HepG2 (cell line): Measurements from ENCODE around the gene CRYGA. TPM values are rescaled to one million over a fixed set of nuclear protein-coding genes. Genes with fewer than 3 reads are reported as not detected.

ENCODE experiments used
- ATAC-seq: fragments of 200-7000 bp; cut with Tn5 transposase; 3 replicates; pipeline ENCODE4 v1.9.1; 2020; ENCODE audit warnings: mild to moderate bottlenecking, moderate library complexity
- BruUV-seq: library from RNA; stranded (reverse); fragments of 400-500 nt; replicated peaks from 2 replicates; lab custom pipeline; 2021; lab: Mats Ljungman, UMichigan
- CTCF ChIA-PET: fragments of 300-600 bp; formaldehyde crosslinking; extraction: SDS; loops from one replicate; lab custom pipeline; 2021; ENCODE audit warnings: low total read pairs, inconsistent platforms, low intra/inter-chr PET ratio; lab: Yijun Ruan, JAX
- POLR2A ChIA-PET: fragments of 350-600 bp; sonication (Branson Sonifier 250); formaldehyde crosslinking; loops from one replicate; lab custom pipeline; 2020; ENCODE audit warnings: antibody characterized with exemption, inconsistent platforms; lab: Yijun Ruan, JAX
- DNase-seq: peaks from one replicate; pipeline ENCODE4 v3.0.0-alpha.2; 2015; ENCODE audit warnings: low spot score
- FAIRE-seq: peaks from 3 replicates; lab custom pipeline; 2011; peaks lifted over from hg19 to GRCh38; lab: Jason Lieb, UNC
- H2AFZ ChIP-seq: one replicate; pipeline ENCODE4 v1.6.1; 2011; ENCODE audit warnings: low read length, inconsistent platforms
- H3K27ac ChIP-seq: fragments of 300-600 bp; 3 replicates; pipeline ENCODE4 v1.8.0; 2011; ENCODE audit warnings: mixed run types, mild to moderate bottlenecking, mixed read lengths, low read length, inconsistent platforms; ENCODE audit not compliant: insufficient read depth; ENCODE audit errors: extremely low read length
- H3K27me3 ChIP-seq, 2 experiments: fragments of 200-600 bp in 1 of 2; 2 replicates in 1 of 2; 3 replicates in 1 of 2; pipeline versions ENCODE4 v1.6.0 to v1.8.0; 2011; ENCODE audit warnings: low read length in 2 of 2, mild to moderate bottlenecking in 2 of 2, moderate library complexity in 2 of 2, inconsistent platforms in 1 of 2; ENCODE audit not compliant: insufficient read depth in 2 of 2, control insufficient read depth in 1 of 2
- H3K36me3 ChIP-seq, 2 experiments: fragments of 200-600 bp in 1 of 2; replicated peaks in 1 of 2; 2 replicates in 1 of 2; 3 replicates in 1 of 2; pipeline versions ENCODE4 v1.5.1 to v1.8.0; 2011; ENCODE audit warnings: low read length in 2 of 2, inconsistent platforms in 1 of 2; ENCODE audit not compliant: insufficient read depth in 2 of 2, control insufficient read depth in 1 of 2
- H3K4me1 ChIP-seq: 2 replicates; pipeline ENCODE4 v1.5.1; 2012; ENCODE audit warnings: low read length, inconsistent platforms; ENCODE audit not compliant: insufficient read depth
- H3K4me2 ChIP-seq: 2 replicates; pipeline ENCODE4 v1.6.0; 2011; ENCODE audit warnings: low read depth, low read length, inconsistent platforms
- H3K4me3 ChIP-seq, 3 experiments: fragments of 200-600 bp in 1 of 3; sonication (generic), shearing (Covaris generic) in 1 of 3; replicated peaks in 1 of 3; 2 replicates each; pipeline ENCODE4 v1.5.1; 2011 to 2016; ENCODE audit warnings: low read length in 3 of 3, inconsistent platforms in 2 of 3, low read depth in 2 of 3, mild to moderate bottlenecking in 2 of 3, control low read depth in 1 of 3, mixed read lengths in 1 of 3; ENCODE audit not compliant: insufficient read depth in 1 of 3
- H3K79me2 ChIP-seq: one replicate; pipeline ENCODE4 v1.6.1; 2011; ENCODE audit warnings: low read length, inconsistent platforms; ENCODE audit not compliant: insufficient read depth
- H3K9ac ChIP-seq: 2 replicates; pipeline ENCODE4 v1.6.0; 2011; ENCODE audit warnings: mild to moderate bottlenecking, low read depth, low read length, inconsistent platforms; ENCODE audit not compliant: insufficient read depth
- H3K9me3 ChIP-seq: 2 replicates; pipeline ENCODE4 v1.5.1; 2012; ENCODE audit warnings: mild to moderate bottlenecking, low read length
- H4K20me1 ChIP-seq: 2 replicates; pipeline ENCODE4 v1.6.0; 2011; ENCODE audit warnings: inconsistent platforms, mild to moderate bottlenecking, low read length, moderate library complexity; ENCODE audit not compliant: insufficient read depth
- KLF9 ChIP-seq: IDR thresholded peaks from 2 replicates; pipeline ENCODE4 v1.6.1; 2016; ENCODE audit warnings: low read depth
- MAFK ChIP-seq, 2 experiments: IDR thresholded peaks in 1 of 2; conservative IDR thresholded peaks in 1 of 2; 2 replicates each; pipeline ENCODE4 v1.6.1; 2011; ENCODE audit warnings: improper control_type of control experiment in 2 of 2, low read length in 2 of 2
- PLSCR1 ChIP-seq: sonication (generic); formaldehyde crosslinking; IDR thresholded peaks from 2 replicates; pipeline ENCODE4 v1.5.0; 2020; ENCODE audit warnings: missing genetic modification reagents, mild to moderate bottlenecking, borderline replicate concordance
- REPIN1 ChIP-seq: sonication (generic); formaldehyde crosslinking; IDR thresholded peaks from 2 replicates; pipeline ENCODE4 v1.8.0; 2022; ENCODE audit warnings: missing genetic modification reagents, low read depth, mild to moderate bottlenecking, borderline replicate concordance
- RFX1 ChIP-seq: fragments of 450-650 bp; IDR thresholded peaks from 2 replicates; pipeline ENCODE4 v1.6.1; 2017
- SOX13 ChIP-seq, 3 experiments: fragments of 450-650 bp in 1 of 3; sonication (generic) in 1 of 3; formaldehyde crosslinking in 1 of 3; IDR thresholded peaks in 2 of 3; conservative IDR thresholded peaks in 1 of 3; 2 replicates each; pipeline versions ENCODE4 v1.5.0 to v1.6.1; 2016 to 2020; ENCODE audit warnings: antibody characterized with exemption in 1 of 3, mild to moderate bottlenecking in 1 of 3, missing compliant biosample characterization in 1 of 3, missing genetic modification reagents in 1 of 3, moderate library complexity in 1 of 3
- TBX2 ChIP-seq: sonication (generic); formaldehyde crosslinking; IDR thresholded peaks from 2 replicates; pipeline ENCODE4 v1.5.0; 2020; ENCODE audit warnings: missing genetic modification reagents, mild to moderate bottlenecking, borderline replicate concordance
- U2AF2 ChIP-seq: fragments of 200-400 bp; formaldehyde crosslinking; IDR thresholded peaks from 2 replicates; pipeline ENCODE4 v1.6.1; 2017; ENCODE audit warnings: low read depth, mild to moderate bottlenecking, low read length
- ZBTB21 ChIP-seq: sonication (generic); formaldehyde crosslinking; IDR thresholded peaks from 2 replicates; pipeline ENCODE4 v1.4.0; 2020; ENCODE audit warnings: missing genetic modification reagents
- ZNF136 ChIP-seq: sonication (generic); formaldehyde crosslinking; IDR thresholded peaks from 2 replicates; pipeline ENCODE4 v1.8.1; 2022; ENCODE audit warnings: low read depth, mild to moderate bottlenecking, moderate library complexity, missing genetic modification reagents
- ZNF264 ChIP-seq: sonication (generic); formaldehyde crosslinking; IDR thresholded peaks from 2 replicates; pipeline ENCODE4 v1.4.0; 2020; ENCODE audit warnings: missing genetic modification reagents
- ZNF431 ChIP-seq: sonication (generic); formaldehyde crosslinking; IDR thresholded peaks from 2 replicates; pipeline ENCODE4 v1.9.0; 2022; ENCODE audit warnings: missing genetic modification reagents, low read depth, mild to moderate bottlenecking, borderline replicate concordance
- ZNF746 ChIP-seq: sonication (generic); formaldehyde crosslinking; IDR thresholded peaks from 2 replicates; pipeline ENCODE4 v1.8.0; 2022; ENCODE audit warnings: mild to moderate bottlenecking, missing genetic modification reagents
- ZNF878 ChIP-seq: sonication (generic); formaldehyde crosslinking; IDR thresholded peaks from 2 replicates; pipeline ENCODE4 v1.8.1; 2023; ENCODE audit warnings: mild to moderate bottlenecking, missing genetic modification reagents, moderate library complexity
- WGBS: methylation state at CpG from one replicate; pipeline ENCODE4 v1.1.6; 2017; ENCODE audit warnings: low lambda C conversion rate; 5-methylcytosine and 5-hydroxymethylcytosine counted together
- in situ Hi-C: cut with HindIII; loops from 2 replicates; pipeline ENCODE4 v1.10.0; 2017; ENCODE audit warnings: low pct_unique_long_range_greater_than_20kb; ENCODE audit not compliant: extremely low pct_ligation_motif_present
- intact Hi-C: fragments of 100-400 bp; cut with micrococcal nuclease; formaldehyde crosslinking; loops from one replicate; pipeline ENCODE4 v1.10.0; 2022; ENCODE audit not compliant: unreplicated experiment
- polyA plus RNA-seq, 8 experiments: library from polyadenylated mRNA; depleted of rRNA in 3 of 8; stranded (reverse) in 7 of 8; unstranded in 1 of 8; fragments of >200 nt; fragmentation: Illumina TruSeq in 4 of 8; extraction: Trizol in 4 of 8; gene quantifications; 2 replicates each; pipeline versions ENCODE4 v1.2.1 to v1.2.3, GENCODE V29; 2011 to 2016; ENCODE audit warnings: low read depth in 4 of 8, missing spikeins in 1 of 8, mixed read lengths in 1 of 8; ENCODE audit not compliant: insufficient read depth in 1 of 8
- total RNA-seq, 5 experiments: library from RNA; depleted of rRNA; stranded (reverse); fragments of >200 nt; fragmentation: Illumina TruSeq; extraction: Trizol; gene quantifications; 2 replicates each; pipeline ENCODE4 v1.2.3, GENCODE V29; 2016; ENCODE audit warnings: low read depth in 1 of 5
- TF ChIP-seq, protein P1 (sequence below): sonication (generic); formaldehyde crosslinking; IDR thresholded peaks from 2 replicates; pipeline ENCODE4 v1.4.0; 2020; ENCODE audit warnings: low read depth, mild to moderate bottlenecking, missing genetic modification reagents
- TF ChIP-seq, protein P2 (sequence below): sonication (generic); formaldehyde crosslinking; IDR thresholded peaks from 2 replicates; pipeline ENCODE4 v1.5.1; 2020; ENCODE audit warnings: mild to moderate bottlenecking, missing genetic modification reagents, moderate library complexity
- TF ChIP-seq, protein P3 (sequence below): sonication (generic); formaldehyde crosslinking; IDR thresholded peaks from 2 replicates; pipeline ENCODE4 v1.4.0; 2020; ENCODE audit warnings: missing genetic modification reagents

CRYGA gene
- total and polyA plus RNA-seq, 2 of the 13 experiments (the other 11 are each of a cell fraction or from before 2014, with no cell fraction given), result not detected

GRCh38 chr2:208172125-208172524 lies 8.7 kb upstream of the CRYGA start (continued):
- TF ChIP-seq, protein P1, sequence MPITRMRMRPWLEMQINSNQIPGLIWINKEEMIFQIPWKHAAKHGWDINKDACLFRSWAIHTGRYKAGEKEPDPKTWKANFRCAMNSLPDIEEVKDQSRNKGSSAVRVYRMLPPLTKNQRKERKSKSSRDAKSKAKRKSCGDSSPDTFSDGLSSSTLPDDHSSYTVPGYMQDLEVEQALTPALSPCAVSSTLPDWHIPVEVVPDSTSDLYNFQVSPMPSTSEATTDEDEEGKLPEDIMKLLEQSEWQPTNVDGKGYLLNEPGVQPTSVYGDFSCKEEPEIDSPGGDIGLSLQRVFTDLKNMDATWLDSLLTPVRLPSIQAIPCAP (CRISPR knock-in tag), result no peak
- TF ChIP-seq ZBTB21 (no peak), PLSCR1 (CRISPR knock-in tag) (no peak), KLF9 (no peak), ZNF878 (CRISPR knock-in tag) (no peak), ZNF746 (CRISPR knock-in tag) (no peak), ZNF431 (no peak), RFX1 (no peak), SOX13 (IDR thresholded peaks at IDR 0.05) (no peak), SOX13 (CRISPR knock-in tag; conservative IDR thresholded peaks at IDR 0.05 in 1 of 2, IDR thresholded peaks at IDR 0.05 in 1 of 2) (0 out of 4 replicates have a peak, but pooled peaks of 1 of the 2 experiments have one; percentile 7)

- DNase-seq, result no peak
- H2AFZ ChIP-seq, result no peak overlapping the region
- TF ChIP-seq TBX2 (CRISPR knock-in tag), result no peak
- TF ChIP-seq MAFK (conservative IDR thresholded peaks at IDR 0.05 in 1 of 2, IDR thresholded peaks at IDR 0.05 in 1 of 2; ENCODE audit: low read length in 2 of 2), result peak; percentile 35 to 50; a peak in 3 of 4 replicates
- no peak for TF ChIP-seq U2AF2
- TF ChIP-seq, protein P2, sequence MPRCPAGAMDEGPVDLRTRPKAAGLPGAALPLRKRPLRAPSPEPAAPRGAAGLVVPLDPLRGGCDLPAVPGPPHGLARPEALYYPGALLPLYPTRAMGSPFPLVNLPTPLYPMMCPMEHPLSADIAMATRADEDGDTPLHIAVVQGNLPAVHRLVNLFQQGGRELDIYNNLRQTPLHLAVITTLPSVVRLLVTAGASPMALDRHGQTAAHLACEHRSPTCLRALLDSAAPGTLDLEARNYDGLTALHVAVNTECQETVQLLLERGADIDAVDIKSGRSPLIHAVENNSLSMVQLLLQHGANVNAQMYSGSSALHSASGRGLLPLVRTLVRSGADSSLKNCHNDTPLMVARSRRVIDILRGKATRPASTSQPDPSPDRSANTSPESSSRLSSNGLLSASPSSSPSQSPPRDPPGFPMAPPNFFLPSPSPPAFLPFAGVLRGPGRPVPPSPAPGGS (CRISPR knock-in tag), result no peak
- TF ChIP-seq, protein P3, sequence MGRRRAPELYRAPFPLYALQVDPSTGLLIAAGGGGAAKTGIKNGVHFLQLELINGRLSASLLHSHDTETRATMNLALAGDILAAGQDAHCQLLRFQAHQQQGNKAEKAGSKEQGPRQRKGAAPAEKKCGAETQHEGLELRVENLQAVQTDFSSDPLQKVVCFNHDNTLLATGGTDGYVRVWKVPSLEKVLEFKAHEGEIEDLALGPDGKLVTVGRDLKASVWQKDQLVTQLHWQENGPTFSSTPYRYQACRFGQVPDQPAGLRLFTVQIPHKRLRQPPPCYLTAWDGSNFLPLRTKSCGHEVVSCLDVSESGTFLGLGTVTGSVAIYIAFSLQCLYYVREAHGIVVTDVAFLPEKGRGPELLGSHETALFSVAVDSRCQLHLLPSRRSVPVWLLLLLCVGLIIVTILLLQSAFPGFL (CRISPR knock-in tag), result no peak
- no peak for TF ChIP-seq ZNF136
- no peak for TF ChIP-seq REPIN1 (CRISPR knock-in tag)
- no peak for TF ChIP-seq ZNF264 (CRISPR knock-in tag)
- TF ChIP-seq, all 625 proteins: peak for 1
- H3K4me3 ChIP-seq, result no peak overlapping the region
- FAIRE-seq (no peak), ATAC-seq (no peak)
- H3K9me3 ChIP-seq, result no peaks in the 10 kb centered on the region
- H3K27ac ChIP-seq, result no peak overlapping the region
- 37% methylated on average over 2 of the region's 2 CpGs for WGBS
- in situ Hi-C loops, result no loop called here
- H3K27me3 ChIP-seq, result 0 out of 5 replicates have a peak, but pooled peaks cover 0 to 2% of the 10 kb centered on the region in 2 experiments
- no peaks in the 10 kb centered on the region for H4K20me1 ChIP-seq
- ChIA-PET POLR2A (no interaction called here), CTCF (no interaction called here)
- no peaks in the 10 kb centered on the region for H3K36me3 ChIP-seq
- H3K4me1 ChIP-seq, result no peaks in the 10 kb centered on the region
- H3K9ac ChIP-seq, result no peak overlapping the region
- H3K4me2 ChIP-seq, result no peak overlapping the region
- BruUV-seq, result no TSS peak
- H3K79me2 ChIP-seq, result no peaks in the 10 kb centered on the region
- intact Hi-C loops, result no loop called here
These were observed 1.8 kb upstream of the CRYGA start for GRCh38 chr2:208164951-208165755.
